ENCODE results near the gene IL11RA.

Gene IL11RA

DNA sequence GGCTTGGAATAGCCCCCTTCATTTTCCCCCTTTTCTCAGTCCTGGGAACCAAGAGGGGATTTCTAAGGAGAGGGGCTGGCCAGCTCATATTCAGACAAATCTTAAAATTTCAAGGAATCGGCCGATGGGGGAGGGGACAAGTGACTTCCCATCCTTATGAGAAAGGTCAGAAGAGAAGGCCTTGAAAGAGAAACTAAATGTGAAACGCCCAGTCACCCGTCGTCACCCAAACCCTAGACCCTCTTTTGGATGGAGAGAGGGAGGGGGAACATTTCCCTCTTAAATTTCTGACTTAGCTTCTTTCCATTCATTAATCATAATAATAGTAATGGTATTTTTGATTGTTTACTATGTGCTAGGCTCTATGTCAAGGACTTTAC lies 39.9 kb downstream of the IL11RA start:
- DNase-seq (ENCODE audit: low read depth): no peak
- TF ChIP-seq, protein P1, sequence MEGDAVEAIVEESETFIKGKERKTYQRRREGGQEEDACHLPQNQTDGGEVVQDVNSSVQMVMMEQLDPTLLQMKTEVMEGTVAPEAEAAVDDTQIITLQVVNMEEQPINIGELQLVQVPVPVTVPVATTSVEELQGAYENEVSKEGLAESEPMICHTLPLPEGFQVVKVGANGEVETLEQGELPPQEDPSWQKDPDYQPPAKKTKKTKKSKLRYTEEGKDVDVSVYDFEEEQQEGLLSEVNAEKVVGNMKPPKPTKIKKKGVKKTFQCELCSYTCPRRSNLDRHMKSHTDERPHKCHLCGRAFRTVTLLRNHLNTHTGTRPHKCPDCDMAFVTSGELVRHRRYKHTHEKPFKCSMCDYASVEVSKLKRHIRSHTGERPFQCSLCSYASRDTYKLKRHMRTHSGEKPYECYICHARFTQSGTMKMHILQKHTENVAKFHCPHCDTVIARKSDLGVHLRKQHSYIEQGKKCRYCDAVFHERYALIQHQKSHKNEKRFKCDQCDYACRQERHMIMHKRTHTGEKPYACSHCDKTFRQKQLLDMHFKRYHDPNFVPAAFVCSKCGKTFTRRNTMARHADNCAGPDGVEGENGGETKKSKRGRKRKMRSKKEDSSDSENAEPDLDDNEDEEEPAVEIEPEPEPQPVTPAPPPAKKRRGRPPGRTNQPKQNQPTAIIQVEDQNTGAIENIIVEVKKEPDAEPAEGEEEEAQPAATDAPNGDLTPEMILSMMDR (conservative IDR thresholded peaks at IDR 0.05; ENCODE audit: control insufficient read depth, insufficient read depth, low read depth, low read length): no peak
- no peak overlapping the region for H3K4me3 ChIP-seq (ENCODE audit: control insufficient read depth, low read depth, low read length)

DNA sequence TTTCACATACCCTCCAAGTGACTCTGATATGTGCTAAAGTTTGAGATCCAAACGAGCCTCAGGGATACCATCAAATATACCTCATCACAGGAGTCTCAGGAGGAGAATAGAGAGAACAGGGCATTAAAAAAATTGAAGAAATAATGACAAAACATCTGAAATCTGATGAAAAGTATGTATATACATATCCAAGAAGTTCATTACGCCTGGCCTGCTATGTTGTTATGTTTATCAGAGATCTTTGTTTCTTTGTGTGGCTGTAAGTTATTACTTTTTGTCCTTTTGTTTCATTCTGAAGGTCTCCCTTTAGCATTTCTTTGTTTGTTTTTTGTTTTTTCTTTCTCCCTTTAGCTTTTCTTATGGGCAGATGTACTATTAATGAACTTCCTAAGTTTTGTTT lies 41.6 kb downstream of the IL11RA start:
- TF ChIP-seq, protein P1 (conservative IDR thresholded peaks at IDR 0.05; ENCODE audit: control insufficient read depth, insufficient read depth, low read depth, low read length): no peak
- H3K4me3 ChIP-seq (ENCODE audit: control insufficient read depth, low read depth, low read length): no peak overlapping the region
- DNase-seq (ENCODE audit: low read depth): no peak

DNA sequence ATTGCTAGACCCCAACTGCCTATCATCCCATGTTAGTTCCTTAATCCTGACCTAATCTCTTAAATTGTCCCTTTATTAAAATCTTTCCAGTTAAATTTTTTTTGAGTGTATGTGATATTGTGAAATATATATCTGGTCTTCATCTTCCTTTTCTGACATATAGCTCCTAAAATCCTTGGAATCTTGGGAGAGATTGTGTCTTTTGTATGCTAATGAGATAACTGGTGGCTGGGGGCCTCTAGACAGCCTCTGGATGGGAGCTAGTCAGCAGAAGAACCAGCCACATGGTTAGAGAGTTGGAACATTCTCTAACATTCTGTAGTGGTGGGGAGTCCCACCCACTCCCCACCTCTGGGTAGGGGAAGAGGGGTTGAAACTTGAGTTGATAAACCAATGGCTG lies 42.8 kb downstream of the IL11RA start:
- no peak overlapping the region for H3K4me3 ChIP-seq (ENCODE audit: control insufficient read depth, low read depth, low read length)
- TF ChIP-seq, protein P1 (conservative IDR thresholded peaks at IDR 0.05; ENCODE audit: control insufficient read depth, insufficient read depth, low read depth, low read length): no peak
- DNase-seq (ENCODE audit: low read depth): no peak

DNA sequence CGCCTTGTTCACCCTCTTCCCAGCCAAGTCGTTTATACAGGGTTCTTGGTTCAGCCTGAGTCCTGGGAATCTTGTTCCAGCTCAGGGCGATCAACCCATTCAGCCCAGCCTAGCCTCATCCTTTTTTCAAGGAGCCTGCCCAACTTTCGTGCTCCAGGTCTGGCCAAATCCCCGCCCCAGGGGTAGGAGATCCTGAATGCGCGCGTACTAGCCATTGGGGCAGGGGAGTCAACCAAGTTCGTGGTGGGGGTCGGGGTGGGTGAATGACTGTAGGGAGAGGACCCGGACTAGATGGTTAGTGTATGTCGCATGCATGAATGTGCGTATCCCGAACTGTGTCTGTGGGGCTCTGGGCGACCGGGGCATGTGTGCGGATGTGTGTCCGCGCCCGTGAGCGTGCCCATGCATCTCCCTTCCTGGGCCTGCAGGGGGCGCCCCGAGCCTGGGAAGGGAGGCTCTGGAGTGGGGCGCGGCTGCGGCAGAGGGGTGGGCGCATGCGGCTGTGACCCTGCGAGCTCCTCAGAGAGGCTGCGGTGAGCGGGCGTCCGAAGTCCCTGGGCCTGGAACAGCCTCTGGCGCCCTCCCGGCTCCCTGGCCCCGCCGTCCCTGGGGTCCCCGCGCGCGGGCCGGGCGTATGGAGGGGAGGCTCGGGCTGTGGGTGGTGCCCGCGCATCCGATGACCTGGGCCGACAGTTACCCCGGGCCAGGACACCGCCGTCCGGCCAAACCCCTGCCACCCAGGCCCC lies 49.2 kb downstream of the IL11RA start:
- peak; percentile 46 for DNase-seq (ENCODE audit: low read depth)
- TF ChIP-seq, protein P1 (conservative IDR thresholded peaks at IDR 0.05; ENCODE audit: control insufficient read depth, insufficient read depth, low read depth, low read length): peak; percentile 65
- H3K4me3 ChIP-seq (ENCODE audit: control insufficient read depth, low read depth, low read length): peak overlapping the region; percentile 58

- peak overlapping the region; percentile 58 for H3K4me3 ChIP-seq (ENCODE audit: control insufficient read depth, low read depth, low read length)
- TF ChIP-seq, protein P1 (conservative IDR thresholded peaks at IDR 0.05; ENCODE audit: control insufficient read depth, insufficient read depth, low read depth, low read length): peak; percentile 99
- DNase-seq (ENCODE audit: low read depth): peak; percentile 92
These were observed 50.1 kb downstream of the IL11RA start for GRCh38 chr9:34701769-34702736.

DNA sequence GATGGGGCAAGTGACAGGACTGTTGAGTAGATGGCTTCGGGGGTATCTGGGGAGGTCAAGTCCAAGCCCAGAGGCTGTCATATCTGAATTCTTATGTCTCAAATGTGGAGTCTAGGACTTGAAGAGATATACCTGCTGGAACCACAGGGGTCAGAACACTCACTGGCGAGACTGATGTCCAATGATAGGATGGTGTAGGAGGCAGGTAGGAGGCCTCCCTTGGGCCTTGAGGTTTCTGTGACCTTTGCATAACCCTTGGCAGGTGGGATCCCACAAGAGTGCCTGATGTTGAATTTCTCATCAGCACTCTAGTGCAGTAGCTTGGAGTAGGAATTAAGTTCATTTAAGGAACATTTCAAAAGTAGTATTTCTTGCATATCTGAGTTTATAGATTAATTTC lies 55.1 kb downstream of the IL11RA start:
- H3K4me3 ChIP-seq (ENCODE audit: control insufficient read depth, low read depth, low read length): no peak overlapping the region
- DNase-seq (ENCODE audit: low read depth): no peak
- TF ChIP-seq, protein P1 (conservative IDR thresholded peaks at IDR 0.05; ENCODE audit: control insufficient read depth, insufficient read depth, low read depth, low read length): no peak
